Measurements from ENCODE around the gene IFT172.
"Not testable (repeated sequence)": the region's sequence is repeated elsewhere in the genome, so short reads cannot be mapped to it uniquely, and the experiment has no call there.

IFT172 gene

GRCh38 chr2:27489498-27490397 lies at the start of gene IFT172:
TSS of gene IFT172 (minus strand) at chr2:27489743. CDS start at chr2:27489653, 90 bp downstream.
- DNase-seq, result peak; percentile 98

- not testable (repeated sequence) for DNase-seq
Measured at GRCh38 chr2:27538839-27539450, 49.4 kb upstream of the IFT172 start.

- no peak for DNase-seq
Measured at GRCh38 chr2:27537287-27537686, 47.7 kb upstream of the IFT172 start.

GRCh38 chr2:27531983-27532382 lies 42.4 kb upstream of the IFT172 start:
- no peak for DNase-seq

- DNase-seq, result no peak
Measured at GRCh38 chr2:27527182-27527581, 37.6 kb upstream of the IFT172 start.

GRCh38 chr2:27522400-27522945 lies 32.9 kb upstream of the IFT172 start:
- DNase-seq, result no peak

GRCh38 chr2:27520316-27520715 lies 30.8 kb upstream of the IFT172 start:
- no peak for DNase-seq

GRCh38 chr2:27518782-27519113 lies 29.2 kb upstream of the IFT172 start:
- no peak for DNase-seq

GRCh38 chr2:27518113-27518781 lies 28.7 kb upstream of the IFT172 start:
- DNase-seq, result no peak

GRCh38 chr2:27509326-27509725 lies 19.8 kb upstream of the IFT172 start:
- no peak for DNase-seq

- DNase-seq, result no peak
Measured at GRCh38 chr2:27507293-27507692, 17.8 kb upstream of the IFT172 start.

GRCh38 chr2:27506587-27506986 lies 17.0 kb upstream of the IFT172 start:
- no peak for DNase-seq

GRCh38 chr2:27502142-27502541 lies 12.6 kb upstream of the IFT172 start:
- no peak for DNase-seq

- no peak for DNase-seq
Measured at GRCh38 chr2:27501042-27501441, 11.5 kb upstream of the IFT172 start.

GRCh38 chr2:27498975-27499374 lies 9.4 kb upstream of the IFT172 start:
- DNase-seq, result no peak

- no peak for DNase-seq
Measured at GRCh38 chr2:27497288-27497627, 7.7 kb upstream of the IFT172 start.

- no peak for DNase-seq
Measured at GRCh38 chr2:27496357-27497287, 7.1 kb upstream of the IFT172 start, which contains the start of gene GCKR. TSS of gene GCKR (plus strand) at chr2:27496839. CDS start at chr2:27496905, 66 bp downstream.

- no peak for DNase-seq
Measured at GRCh38 chr2:27495840-27496356, 6.4 kb upstream of the IFT172 start.

- no peak for DNase-seq
Measured at GRCh38 chr2:27494944-27495554, 5.5 kb upstream of the IFT172 start, which contains the start of gene FNDC4. TSS of gene FNDC4 (minus strand) at chr2:27495200. CDS start at chr2:27494679, 521 bp downstream.

- DNase-seq, result no peak
Measured at GRCh38 chr2:27494284-27494943, 4.9 kb upstream of the IFT172 start.

- no peak for DNase-seq
Measured at GRCh38 chr2:27493948-27494283, 4.4 kb upstream of the IFT172 start.

Data from activated CD4-positive, alpha-beta T cell treated with anti-CD3 and anti-CD28 coated beads for 1 hour (primary cell).